HG03045 (cell line): ENCODE results near the gene SMARCD2.
"Not testable (repeated sequence)": the region's sequence is repeated elsewhere in the genome, so short reads cannot be mapped to it uniquely, and the experiment has no call there.

Source experiments
- ATAC-seq: cut with Tn5 transposase; IDR thresholded peaks from one replicate; pipeline ENCODE4 v1.9.1; 2021; ENCODE audit warnings: mild to moderate bottlenecking, moderate library complexity; ENCODE audit not compliant: unreplicated experiment

SMARCD2 gene

DNA sequence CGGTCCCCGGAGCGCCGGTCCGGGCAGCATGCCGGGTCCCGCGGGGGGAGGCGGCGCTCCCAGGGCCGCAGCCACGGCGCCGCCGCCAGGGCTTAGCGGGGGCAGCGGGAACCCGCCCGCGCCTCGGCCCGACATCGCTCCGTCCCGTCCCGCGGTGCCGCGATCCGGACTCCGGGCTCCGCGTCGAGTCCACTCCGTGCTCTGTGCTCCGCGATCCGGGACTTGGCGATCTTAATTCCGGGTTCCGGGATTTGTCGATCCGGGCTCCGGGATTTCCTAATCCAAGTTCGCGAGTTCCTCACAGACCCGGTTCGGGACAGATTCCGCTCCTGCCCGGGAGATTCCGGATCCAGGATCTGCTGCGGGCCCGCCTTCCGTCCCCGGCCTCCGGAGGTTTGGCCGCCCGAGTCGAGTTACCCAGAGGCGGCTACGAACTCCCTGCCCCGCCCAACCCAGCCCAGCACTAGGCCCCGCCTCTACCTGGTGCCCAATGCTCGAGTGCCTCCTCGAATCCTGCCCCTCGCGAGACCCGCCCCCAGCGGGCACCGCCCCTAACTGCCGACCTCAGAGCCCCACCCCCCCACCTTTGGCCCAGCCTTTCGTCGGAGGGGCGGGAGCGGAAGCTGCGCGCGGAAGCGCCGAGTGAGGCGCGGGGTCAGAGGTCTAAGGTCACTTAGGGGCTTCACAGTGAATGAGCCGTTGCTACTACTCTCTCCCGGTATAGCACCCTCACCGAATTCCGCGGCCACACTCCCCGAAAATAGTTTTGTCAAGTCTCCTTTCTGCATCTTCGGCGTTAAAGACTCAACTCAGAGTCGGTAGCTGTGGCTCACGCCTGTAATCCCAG is at the start of gene SMARCD2:
TSS of gene SMARCD2 (minus strand) at position 146 of the 847 bp plus-strand sequence. CDS start at position 135, 11 bp downstream.
- peak; percentile 81 for ATAC-seq

DNA sequence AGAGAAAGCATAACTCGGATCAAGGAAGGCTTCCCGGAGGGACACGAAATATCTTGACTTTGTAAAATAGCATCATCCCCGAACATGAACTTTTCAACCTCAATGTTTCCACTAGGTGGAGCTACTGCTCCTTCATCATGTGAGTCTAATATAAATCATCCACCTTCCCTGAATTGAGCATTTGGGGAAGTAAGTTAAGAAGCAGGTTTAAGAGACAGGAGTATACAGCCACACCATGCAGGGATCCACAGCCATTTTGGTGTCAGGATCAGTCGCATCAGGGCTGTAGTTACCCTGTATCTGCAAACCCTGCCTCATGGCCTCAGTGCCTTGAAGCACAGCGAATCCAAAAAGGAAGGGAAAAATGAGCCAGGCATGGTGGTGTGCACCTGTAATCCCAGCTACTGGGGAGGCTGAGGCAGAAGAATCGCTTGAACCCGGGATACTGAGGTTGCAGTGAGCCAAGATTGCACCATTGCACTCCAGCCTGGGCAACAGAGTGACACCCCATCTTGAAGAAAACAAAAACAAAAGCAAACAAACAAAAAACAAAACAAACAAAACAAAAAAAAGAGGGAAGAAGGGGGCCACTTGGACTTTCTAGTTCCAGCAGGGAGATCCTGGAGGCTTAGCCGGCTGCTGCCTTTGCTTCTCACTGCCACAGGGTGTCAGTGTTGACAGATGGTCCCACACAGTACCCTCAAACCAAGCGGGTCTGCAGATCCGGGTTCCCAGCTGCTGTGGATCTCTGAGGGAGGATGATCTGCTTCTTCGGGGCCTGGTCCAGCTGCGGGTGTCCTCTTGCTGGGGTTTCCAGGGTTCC is 46.8 kb upstream of the SMARCD2 start:
- ATAC-seq, result not testable (repeated sequence)

DNA sequence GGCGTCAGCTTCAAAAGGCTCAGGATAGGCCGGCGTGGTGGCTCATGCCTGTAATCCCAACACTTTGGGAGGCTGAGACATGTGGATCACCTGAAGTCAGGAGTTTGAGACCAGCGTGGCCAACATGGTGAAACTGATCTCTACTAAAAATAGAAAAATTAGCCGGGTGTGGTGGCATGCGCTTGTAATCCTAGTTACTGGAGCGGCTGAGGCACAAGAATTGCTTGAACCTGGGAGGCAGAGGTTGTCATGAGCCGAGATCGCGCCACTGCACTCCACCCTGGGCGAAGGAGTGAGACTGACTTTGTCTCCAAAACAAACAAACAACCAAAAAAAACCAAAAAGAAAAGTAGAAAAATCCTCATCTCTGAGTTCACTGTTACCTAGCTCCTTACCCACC is 42.6 kb upstream of the SMARCD2 start:
- ATAC-seq, result not testable (repeated sequence)

DNA sequence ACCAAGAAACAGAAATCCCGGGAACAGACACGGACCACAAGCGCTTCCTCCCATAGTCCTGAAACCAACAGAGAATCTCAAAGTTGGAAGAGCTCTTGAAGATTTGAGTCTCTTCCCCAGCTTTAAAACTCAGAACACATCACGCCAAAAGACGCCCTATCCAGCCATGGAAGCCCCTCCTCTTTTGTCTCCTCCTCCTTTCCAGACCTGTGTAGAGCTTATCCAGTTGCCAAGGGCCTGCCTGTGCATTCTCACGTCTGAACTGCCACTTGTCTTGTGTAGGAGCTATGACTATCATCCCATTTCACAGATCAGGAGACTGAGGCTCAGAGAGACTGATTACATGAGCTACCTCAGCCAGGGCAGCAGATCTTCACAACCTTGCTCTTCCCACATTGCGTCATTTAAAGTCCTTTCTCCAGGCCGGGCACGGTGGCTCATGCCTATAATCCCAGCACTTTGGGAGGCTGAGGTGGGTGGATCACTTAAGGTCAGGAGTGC is 40.2 kb upstream of the SMARCD2 start:
- ATAC-seq, result not testable (repeated sequence)

DNA sequence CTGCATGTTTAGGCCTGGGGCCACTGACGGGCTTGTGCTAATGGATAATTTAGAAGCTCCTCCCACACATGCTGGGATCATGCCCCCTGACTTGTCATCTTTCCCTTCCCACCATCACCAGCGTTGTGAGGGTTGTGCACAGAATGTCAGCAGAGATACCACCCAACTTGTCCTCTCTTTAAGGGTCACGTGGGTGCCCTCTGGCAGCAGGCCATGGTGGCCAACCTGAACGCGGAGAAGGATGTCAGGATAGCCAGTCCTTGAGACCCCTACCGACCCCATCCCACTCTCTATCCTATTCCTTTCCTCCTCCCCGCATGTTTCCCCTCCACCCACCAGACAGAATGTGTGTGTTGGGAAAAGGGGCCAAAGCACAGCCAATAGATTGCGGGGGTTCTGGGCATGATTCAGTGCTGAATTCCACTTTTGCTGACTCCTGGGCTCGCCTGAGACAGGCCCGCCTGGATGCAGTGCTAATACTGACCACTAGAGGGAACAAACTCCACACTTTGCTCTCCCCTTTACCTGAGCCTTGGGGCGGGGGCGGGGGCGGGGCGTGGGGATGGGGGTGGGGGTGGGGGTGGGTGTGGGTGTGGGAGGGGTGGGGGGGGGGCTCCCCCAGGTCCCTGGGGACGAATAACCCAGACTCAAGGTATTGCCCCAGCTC is 39.6 kb upstream of the SMARCD2 start, which contains the start of gene GH2:
TSS of gene GH2 (minus strand) at position 10 of the 667 bp plus-strand sequence. CDS start 143 bp downstream, outside the sequence.
- ATAC-seq, result no peak

DNA sequence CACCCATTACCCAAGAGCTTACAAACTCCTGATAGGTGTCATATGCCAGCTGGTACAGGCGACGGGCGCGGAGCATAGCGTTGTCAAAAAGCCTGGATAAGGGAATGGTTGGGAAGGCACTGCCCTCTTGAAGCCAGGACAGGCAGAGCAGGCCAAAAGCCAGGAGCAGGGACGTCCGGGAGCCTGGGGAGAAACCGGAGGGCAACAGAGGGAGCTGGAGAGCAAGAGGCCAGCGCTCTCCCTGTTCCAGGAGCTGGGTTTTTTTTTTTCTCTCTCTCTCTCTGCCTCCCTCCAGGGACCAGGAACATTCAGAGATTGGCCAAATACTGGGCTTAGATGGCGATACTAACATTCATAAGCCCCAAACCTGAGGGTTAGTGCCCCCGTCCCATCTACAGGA is 38.9 kb upstream of the SMARCD2 start:
- not testable (repeated sequence) for ATAC-seq

DNA sequence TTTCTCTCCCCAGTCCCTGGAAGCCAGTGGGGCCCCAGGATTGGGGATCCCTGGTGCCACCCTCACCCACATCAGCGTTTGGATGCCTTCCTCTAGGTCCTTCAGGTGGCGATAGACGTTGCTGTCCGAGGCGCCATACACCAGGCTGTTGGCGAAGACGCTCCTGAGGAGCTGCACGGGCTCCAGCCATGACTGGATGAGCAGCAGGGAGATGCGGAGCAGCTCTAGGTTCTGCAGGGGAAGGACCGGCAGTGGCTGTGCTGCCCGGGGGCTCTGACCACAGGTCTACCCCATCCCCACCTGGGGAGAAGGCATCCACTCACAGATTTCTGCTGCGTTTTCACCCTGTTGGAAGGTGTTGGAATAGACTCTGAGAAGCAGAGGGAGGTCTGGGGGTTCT is 38.2 kb upstream of the SMARCD2 start:
- ATAC-seq, result no peak

DNA sequence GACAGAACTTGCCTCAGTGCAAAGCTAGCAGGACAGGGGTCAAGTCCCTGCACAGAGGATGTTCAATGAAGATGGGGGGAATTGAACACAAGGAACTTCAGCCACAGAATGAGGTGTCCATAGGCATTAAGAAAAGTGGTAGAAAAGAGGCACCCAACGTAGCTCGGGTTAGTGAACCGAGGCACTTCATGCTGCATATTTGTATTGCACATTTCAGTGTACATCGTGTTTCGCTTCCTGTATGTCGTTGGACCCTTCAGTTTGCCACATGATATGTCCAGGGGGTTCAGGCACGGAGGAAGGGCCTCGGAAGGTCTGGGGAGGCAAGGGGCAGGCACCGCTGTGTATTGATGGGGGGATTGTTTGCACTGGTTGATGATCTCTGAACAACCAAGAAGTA is 35.9 kb upstream of the SMARCD2 start:
- ATAC-seq, result not testable (repeated sequence)

DNA sequence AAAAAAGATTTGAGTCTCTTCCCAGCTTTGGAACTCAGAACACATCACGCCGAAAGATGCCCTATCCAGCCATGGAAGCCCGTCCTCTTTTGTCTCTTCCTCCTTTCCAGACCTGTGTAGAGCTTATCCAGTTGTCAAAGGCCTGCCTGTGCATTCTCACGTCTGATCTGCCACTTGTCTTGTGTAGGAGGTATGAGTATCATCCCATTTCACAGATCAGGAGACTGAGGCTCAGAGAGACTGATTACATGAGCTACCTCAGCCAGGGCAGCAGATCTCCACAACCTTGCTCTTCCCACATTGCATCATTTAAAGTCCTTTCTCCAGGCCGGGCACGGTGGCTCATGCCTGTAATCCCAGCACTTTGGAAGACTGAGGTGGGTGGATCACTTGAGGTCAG is 32.2 kb upstream of the SMARCD2 start:
- not testable (repeated sequence) for ATAC-seq

DNA sequence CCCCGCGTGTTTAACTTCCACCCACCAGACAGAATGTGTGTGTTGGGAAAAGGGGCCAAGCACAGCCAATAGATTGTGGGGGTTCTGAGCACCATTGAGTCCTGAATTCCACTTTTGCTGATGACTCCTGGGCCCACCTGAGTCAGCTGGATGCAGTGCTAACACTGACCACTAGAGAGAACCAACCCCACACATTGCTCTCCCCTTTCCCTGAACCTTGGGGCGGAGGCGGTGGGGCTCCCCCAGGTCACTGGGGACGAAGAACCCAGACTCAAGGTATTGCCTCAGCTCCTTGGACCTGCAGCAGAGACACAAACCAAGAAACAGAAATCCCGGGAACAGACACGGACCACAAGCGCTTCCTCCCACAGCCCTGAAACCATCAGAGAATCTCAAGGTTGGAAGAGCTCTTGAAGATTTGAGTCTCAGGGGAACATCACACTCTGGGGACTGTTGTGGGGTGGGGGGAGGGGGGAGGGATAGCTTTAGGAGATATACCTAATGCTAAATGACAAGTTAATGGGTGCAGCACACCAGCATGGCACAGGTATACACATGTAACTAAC is 31.7 kb upstream of the SMARCD2 start:
- not testable (repeated sequence) for ATAC-seq

DNA sequence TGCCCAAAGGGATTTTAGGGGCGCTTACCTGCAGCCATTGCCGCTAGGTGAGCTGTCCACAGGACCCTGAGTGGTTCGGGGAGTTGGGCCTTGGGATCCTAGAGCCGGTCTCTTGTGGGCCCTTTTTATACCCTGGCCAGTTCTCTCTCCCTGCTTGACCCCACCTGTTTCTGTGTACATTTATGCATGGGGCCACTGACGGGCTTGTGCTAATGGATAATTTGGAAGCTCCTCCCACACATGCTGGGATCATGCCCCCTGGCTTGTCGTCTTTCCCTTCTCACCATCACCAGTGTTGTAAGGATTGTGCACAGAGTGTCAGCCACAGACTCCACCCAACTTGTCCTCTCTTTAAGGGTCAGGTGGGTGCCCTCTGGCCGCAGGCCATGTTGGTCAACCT is 31.1 kb upstream of the SMARCD2 start, which contains the start of gene CSH2:
TSS of gene CSH2 (minus strand) at position 101 of the 400 bp plus-strand sequence. CDS start at position 38, 63 bp downstream.
- ATAC-seq, result not testable (repeated sequence)

DNA sequence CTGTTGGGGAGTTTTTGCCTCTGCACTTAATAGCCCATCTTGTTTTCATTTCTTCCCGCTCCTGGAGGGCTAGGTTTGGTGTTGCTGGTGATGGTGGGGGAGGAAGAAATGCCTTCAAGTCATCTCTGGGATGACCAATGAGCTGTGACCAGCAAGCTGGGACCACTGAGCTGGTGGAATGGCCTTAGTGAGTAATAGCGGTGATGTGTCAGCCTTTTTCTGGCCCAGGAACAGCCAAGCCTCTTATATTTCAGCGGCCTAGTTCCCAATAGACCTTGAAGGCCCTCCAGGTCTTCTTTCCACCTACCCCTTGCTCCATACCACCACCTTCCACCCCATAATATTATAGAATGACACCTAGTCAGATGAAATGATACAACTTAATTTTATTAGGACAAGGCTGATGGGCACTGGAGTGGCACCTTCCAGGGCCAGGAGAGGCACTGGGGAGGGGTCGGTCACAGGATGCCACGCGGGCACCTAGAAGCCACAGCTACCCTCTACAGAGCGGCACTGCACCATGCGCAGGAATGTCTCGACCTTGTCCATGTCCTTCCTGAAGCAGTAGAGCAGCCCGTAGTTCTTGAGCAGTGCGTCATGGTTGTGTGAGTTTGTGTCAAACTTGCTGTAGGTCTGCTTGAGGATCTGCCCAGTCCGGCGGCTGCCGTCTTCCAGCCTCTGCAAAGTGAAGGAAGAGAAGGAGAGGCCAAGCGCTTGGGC is 29.3 kb upstream of the SMARCD2 start:
- not testable (repeated sequence) for ATAC-seq

DNA sequence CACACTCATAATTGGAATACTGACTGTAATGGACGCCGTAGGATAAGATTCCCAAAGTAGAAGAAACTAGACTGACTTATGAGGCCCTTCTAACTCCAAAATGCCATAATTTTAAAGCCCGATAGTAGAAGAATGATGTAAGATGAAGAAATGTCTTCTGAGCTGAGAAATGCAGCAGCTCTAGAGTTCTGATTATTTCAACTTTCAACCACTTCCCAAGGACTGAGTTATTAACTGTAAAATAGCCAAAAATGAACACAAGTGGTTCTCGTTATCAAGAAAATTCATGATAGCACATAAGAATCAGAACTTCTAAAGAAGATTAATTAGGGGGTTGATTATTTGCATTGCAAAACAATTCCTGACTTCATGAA is 27.8 kb upstream of the SMARCD2 start:
- ATAC-seq, result not testable (repeated sequence)

DNA sequence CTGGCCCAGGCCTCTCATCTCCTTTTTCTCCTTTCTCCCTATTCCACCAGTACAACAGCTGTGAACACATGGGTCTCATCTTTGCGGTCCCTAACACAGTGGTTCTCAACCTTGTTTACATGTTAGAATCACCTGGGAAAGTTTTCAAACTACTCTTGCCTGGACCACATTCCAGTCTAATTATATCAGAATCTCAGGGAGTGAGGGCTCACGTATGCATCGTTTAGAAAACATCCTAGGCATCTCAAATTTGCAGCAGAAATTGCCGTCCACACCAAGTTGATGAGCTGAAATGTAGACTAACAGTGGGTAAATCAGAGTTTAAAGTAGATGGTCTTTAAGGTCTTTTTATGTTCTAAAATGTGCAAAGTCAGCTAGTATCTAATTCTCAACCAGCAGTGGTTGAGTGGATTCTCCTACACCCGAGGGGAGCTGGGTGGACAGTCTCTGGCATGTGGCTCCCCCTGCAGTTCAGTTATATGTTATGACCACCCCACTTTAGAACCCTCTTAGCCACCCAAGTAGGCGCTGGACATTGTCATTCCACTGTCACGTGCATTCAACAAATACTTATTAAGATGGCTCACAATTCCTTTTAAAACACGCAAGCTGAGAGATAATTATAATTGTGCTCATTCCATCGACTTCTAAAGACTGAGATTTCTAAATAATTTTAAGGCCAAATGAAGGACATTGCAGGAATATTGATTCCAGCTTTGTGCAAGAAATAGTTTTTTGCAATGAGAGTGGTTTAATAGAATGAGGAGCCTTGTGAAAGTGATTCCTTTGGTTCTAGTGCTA is 27.2 kb upstream of the SMARCD2 start:
- ATAC-seq, result not testable (repeated sequence)

DNA sequence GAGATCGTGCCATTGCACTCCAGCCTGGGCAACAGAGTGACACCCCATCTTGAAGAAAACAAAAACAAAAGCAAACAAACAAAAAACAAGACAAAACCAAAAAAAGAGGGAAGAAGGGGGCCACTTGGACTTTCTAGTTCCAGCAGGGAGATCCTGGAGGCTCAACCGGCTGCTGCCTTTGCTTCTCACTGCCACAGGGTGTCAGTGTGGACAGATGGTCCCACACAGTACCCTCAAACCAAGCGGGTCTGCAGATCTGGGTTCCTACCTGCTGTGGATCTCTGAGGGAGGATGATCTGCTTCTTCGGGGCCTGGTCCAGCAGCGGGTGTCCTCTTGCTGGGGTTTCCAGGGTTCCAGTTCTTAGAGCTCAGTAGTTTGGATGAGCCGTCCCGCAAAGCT is 24.1 kb upstream of the SMARCD2 start:
- ATAC-seq, result not testable (repeated sequence)

DNA sequence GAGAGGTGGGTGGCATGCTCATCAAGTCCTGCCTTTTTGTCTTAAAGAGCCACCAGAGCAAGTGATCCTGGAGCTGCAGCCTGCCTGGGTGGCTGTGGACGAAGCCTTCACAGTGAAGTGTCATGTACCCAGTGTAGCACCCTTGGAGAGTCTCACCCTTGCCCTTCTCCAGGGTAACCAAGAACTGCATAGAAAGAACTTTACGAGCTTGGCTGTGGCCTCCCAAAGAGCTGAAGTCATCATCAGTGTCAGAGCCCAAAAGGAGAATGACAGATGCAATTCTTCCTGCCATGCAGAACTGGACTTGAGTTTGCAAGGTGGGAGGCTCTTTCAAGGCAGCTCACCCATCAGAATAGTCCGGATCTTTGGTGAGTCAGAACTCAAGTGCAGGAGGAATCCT is 16.8 kb upstream of the SMARCD2 start:
- ATAC-seq, result no peak

DNA sequence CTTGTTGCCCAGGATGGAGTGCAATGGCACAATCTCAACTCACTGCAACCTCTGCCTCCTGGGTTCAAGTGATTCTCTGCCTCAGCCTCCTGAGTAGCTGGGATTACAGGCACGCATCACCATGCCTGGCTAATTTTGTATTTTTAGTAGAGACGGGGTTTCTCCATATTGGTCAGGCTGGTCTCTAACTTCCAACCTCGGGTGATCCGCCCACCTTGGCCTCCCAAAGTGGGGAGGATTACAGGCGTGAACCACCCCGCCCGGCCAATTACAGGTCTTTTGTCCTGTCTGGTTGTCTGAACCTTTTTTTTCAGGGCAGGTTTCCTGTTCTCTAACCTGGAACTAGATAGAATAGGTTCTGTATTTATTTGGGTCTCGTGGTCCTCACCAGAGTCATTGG is 13.9 kb upstream of the SMARCD2 start:
- not testable (repeated sequence) for ATAC-seq

DNA sequence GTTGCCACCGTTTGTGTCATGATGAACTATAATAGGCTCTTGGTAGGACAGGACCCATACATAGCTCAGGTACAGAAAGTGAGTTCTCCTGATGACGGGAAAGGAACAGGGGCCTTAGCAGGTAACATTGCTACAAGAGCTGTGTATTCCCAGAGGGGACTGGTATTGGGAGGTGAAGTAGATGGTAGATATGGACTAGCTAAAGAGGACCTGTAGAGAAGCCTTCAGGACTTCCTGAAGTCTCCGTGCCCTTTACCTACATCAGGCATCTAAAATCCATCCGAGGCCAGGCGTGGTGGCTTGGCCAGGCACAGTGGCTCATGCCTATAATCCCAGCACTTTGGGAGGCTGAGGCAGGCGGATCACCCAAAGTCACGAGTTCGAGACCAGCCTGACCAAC is 12.7 kb upstream of the SMARCD2 start:
- no peak for ATAC-seq

DNA sequence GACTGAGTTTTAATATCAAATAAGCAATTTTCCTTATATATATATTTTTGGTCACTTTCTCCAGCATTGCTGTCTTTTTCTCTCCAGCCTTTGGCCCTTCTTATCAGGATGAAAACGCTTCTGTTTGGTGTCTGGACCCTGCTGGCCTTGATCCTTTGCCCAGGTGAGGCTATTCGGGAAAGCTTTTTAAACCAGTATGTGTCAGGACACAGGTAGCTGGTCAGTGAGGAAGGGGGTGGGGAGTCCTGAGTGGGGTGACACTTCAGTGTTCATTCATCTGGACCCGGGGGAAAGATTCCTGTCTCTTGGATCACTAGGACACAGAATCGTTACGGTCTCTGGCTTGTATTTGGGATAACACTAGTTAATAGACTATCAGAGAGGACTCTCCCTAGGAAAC is 12.2 kb upstream of the SMARCD2 start:
- ATAC-seq, result no peak
